ENCODE data around the gene DAP3. TPM values are rescaled to one million over a fixed set of nuclear protein-coding genes. Genes with fewer than 3 reads are reported as not detected.
"Not testable (repeated sequence)": the region's sequence is repeated elsewhere in the genome, so short reads cannot be mapped to it uniquely, and the experiment has no call there.

Gene DAP3
- total and polyA plus RNA-seq, 2 donors (not counting 1 experiment from before 2014, with no cell fraction given): 54.2 to 103 TPM

DNA sequence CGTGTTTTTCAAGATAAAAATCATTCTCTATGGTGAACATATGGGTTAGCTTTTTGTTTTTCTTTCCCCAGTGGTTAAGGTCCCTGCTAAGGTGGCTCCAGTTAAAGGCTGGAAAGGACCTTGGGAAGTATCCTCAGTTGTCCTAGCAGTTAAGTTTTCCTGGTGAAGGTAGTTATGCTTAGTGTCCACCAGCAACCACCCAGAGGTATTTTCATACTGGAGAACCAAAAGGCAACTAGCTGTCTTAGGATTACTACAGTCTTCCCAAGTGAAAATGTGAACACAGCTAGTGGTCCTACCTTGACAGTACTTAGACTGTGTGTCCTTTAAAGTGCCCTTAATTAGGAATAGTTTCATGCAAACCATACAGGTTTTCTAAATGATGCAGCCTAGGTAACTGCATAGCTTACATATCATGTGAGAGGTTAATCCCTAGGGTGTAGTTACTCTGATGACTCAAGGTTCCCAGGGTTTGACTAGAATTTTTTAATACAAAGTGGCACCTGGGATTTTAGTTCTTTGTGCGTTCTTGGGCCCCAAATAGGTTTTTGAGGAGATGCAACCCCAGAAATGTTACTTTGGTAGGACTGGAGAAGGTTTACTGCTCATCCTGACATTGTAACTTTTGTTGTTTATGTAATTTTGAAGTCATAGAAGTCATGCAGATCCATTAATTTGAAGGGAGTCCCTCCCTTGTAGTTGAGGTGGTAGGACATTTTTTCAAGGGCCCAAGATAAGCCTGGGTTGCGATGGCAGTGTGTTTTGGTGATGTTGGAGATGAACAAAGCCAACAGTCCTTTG lies 36.8 kb upstream of the DAP3 start:
- Histone ChIP-seq H3K36me3 (ENCODE audit: control insufficient read depth, insufficient read depth, low read length) (no peaks in the 10 kb centered on the region), H3K4me2 (ENCODE audit: extremely low read depth, insufficient read depth, low read length) (peak overlapping the region; percentile 21), H3K27ac (ENCODE audit: insufficient read depth, low read length) (no peak overlapping the region), H3K4me1 (ENCODE audit: control insufficient read depth, extremely low read depth, insufficient read depth, low read length) (peaks cover 5% of the 10 kb centered on the region), H3K27me3 (ENCODE audit: control insufficient read depth, insufficient read depth, low read length) (no peaks in the 10 kb centered on the region), H3K9ac (ENCODE audit: insufficient read depth, low read length) (no peak overlapping the region), H3K79me2 (ENCODE audit: control insufficient read depth, insufficient read depth, low read length) (no peaks in the 10 kb centered on the region), H3K9me3 (ENCODE audit: control insufficient read depth, insufficient read depth, low read depth, low read length) (no peaks in the 10 kb centered on the region), H3K4me3 (replicated peaks in 1 of 4; ENCODE audit: control extremely low read depth in 1 of 4, insufficient read depth in 1 of 4, low read depth in 3 of 4, low read length in 4 of 4) (no peak overlapping the region), H2AFZ (ENCODE audit: low read length) (no peak overlapping the region), H4K20me1 (ENCODE audit: control insufficient read depth, extremely low read depth, insufficient read depth, low read length) (no peaks in the 10 kb centered on the region)
- TF ChIP-seq, protein P1, sequence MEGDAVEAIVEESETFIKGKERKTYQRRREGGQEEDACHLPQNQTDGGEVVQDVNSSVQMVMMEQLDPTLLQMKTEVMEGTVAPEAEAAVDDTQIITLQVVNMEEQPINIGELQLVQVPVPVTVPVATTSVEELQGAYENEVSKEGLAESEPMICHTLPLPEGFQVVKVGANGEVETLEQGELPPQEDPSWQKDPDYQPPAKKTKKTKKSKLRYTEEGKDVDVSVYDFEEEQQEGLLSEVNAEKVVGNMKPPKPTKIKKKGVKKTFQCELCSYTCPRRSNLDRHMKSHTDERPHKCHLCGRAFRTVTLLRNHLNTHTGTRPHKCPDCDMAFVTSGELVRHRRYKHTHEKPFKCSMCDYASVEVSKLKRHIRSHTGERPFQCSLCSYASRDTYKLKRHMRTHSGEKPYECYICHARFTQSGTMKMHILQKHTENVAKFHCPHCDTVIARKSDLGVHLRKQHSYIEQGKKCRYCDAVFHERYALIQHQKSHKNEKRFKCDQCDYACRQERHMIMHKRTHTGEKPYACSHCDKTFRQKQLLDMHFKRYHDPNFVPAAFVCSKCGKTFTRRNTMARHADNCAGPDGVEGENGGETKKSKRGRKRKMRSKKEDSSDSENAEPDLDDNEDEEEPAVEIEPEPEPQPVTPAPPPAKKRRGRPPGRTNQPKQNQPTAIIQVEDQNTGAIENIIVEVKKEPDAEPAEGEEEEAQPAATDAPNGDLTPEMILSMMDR (conservative IDR thresholded peaks at IDR 0.05 in 1 of 2, IDR thresholded peaks at IDR 0.05 in 1 of 2; ENCODE audit: low read depth in 1 of 2, low read length in 2 of 2): no peak
- no peak for TF ChIP-seq EZH2 (IDR thresholded peaks at IDR 0.05; ENCODE audit: low read length, missing control alignments)
- no peak for DNase-seq (ENCODE audit: low read depth in 2 of 2)

DNA sequence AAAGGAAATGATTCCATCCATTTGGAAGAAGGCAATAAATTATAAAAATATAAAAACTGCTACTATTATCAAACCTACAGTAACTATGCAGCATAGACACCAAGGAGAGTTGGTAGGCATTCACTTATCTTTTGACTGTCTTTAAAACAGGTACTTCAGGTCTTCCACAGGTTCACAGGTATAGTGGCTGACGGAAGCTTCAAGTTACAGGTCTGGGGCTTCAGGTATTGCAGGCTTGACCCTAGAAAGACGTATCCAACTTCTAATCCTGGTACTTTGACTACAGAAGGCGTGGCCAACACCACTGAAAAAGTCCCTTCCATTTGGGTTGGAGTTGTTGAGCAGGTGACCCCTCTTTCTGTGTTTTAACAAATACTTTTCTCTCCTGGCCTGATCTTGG lies 35.9 kb upstream of the DAP3 start:
- Histone ChIP-seq H3K4me3 (replicated peaks in 1 of 4; ENCODE audit: control extremely low read depth in 1 of 4, insufficient read depth in 1 of 4, low read depth in 3 of 4, low read length in 4 of 4) (no peak overlapping the region), H4K20me1 (ENCODE audit: control insufficient read depth, extremely low read depth, insufficient read depth, low read length) (no peaks in the 10 kb centered on the region), H3K79me2 (ENCODE audit: control insufficient read depth, insufficient read depth, low read length) (no peaks in the 10 kb centered on the region), H2AFZ (ENCODE audit: low read length) (no peak overlapping the region), H3K36me3 (ENCODE audit: control insufficient read depth, insufficient read depth, low read length) (no peaks in the 10 kb centered on the region), H3K9ac (ENCODE audit: insufficient read depth, low read length) (no peak overlapping the region), H3K27ac (ENCODE audit: insufficient read depth, low read length) (no peak overlapping the region), H3K9me3 (ENCODE audit: control insufficient read depth, insufficient read depth, low read depth, low read length) (no peaks in the 10 kb centered on the region), H3K4me1 (ENCODE audit: control insufficient read depth, extremely low read depth, insufficient read depth, low read length) (peaks cover 5% of the 10 kb centered on the region), H3K27me3 (ENCODE audit: control insufficient read depth, insufficient read depth, low read length) (no peaks in the 10 kb centered on the region), H3K4me2 (ENCODE audit: extremely low read depth, insufficient read depth, low read length) (no peak overlapping the region)
- no peak for TF ChIP-seq EZH2 (IDR thresholded peaks at IDR 0.05; ENCODE audit: low read length, missing control alignments)
- TF ChIP-seq, protein P1 (conservative IDR thresholded peaks at IDR 0.05 in 1 of 2, IDR thresholded peaks at IDR 0.05 in 1 of 2; ENCODE audit: low read depth in 1 of 2, low read length in 2 of 2): no peak
- DNase-seq (ENCODE audit: low read depth in 2 of 2): no peak

DNA sequence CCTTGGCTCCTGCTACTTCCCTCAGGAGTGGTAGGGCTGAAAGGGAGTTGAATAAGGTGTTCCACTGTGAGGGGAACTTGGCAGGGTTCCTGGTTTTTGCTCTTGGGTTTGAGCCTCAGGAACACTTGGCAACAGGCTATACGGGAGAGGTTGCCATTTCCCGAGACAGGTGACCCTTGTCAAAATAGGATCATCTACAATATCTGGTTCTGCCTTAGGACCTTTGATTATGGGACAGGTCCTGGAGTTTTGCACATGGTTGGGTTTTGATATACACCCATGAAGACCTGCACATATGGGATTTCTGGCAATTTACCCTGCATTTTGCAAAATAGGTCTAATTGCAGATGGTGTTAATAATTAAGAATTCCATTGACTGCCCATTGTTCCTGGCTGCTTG lies 31.4 kb upstream of the DAP3 start:
- Histone ChIP-seq H3K9ac (ENCODE audit: insufficient read depth, low read length) (no peak overlapping the region), H3K4me2 (ENCODE audit: extremely low read depth, insufficient read depth, low read length) (no peak overlapping the region), H4K20me1 (ENCODE audit: control insufficient read depth, extremely low read depth, insufficient read depth, low read length) (no peaks in the 10 kb centered on the region), H2AFZ (ENCODE audit: low read length) (no peak overlapping the region), H3K27ac (ENCODE audit: insufficient read depth, low read length) (no peak overlapping the region), H3K79me2 (ENCODE audit: control insufficient read depth, insufficient read depth, low read length) (no peaks in the 10 kb centered on the region), H3K4me3 (replicated peaks in 1 of 4; ENCODE audit: control extremely low read depth in 1 of 4, insufficient read depth in 1 of 4, low read depth in 3 of 4, low read length in 4 of 4) (no peak overlapping the region), H3K4me1 (ENCODE audit: control insufficient read depth, extremely low read depth, insufficient read depth, low read length) (no peaks in the 10 kb centered on the region), H3K36me3 (ENCODE audit: control insufficient read depth, insufficient read depth, low read length) (peaks cover 4% of the 10 kb centered on the region), H3K27me3 (ENCODE audit: control insufficient read depth, insufficient read depth, low read length) (no peaks in the 10 kb centered on the region), H3K9me3 (ENCODE audit: control insufficient read depth, insufficient read depth, low read depth, low read length) (no peaks in the 10 kb centered on the region)
- DNase-seq (ENCODE audit: low read depth in 2 of 2): no peak
- TF ChIP-seq, protein P1 (conservative IDR thresholded peaks at IDR 0.05 in 1 of 2, IDR thresholded peaks at IDR 0.05 in 1 of 2; ENCODE audit: low read depth in 1 of 2, low read length in 2 of 2): no peak
- no peak for TF ChIP-seq EZH2 (IDR thresholded peaks at IDR 0.05; ENCODE audit: low read length, missing control alignments)

DNA sequence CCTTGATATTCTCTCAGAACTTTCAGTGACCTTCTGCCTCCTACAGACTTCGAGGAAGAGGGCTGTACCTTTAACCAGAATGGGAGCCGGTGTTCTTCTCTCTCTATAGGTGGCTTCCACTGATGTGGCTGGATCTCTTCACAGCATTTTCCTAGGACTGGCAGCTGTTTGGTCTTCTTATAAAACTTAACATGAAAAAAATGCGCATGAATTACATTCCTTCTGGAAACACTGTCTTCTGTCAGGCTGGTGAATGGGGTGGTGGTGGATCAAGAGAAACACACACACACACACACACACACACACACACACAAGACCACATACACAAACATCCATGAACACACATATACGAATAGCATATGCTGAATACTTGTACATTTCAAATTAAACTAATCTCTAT lies 27.7 kb upstream of the DAP3 start:
- not testable (repeated sequence) for H3K27me3 ChIP-seq (ENCODE audit: control insufficient read depth, insufficient read depth, low read length); H3K79me2 ChIP-seq (ENCODE audit: control insufficient read depth, insufficient read depth, low read length); H3K36me3 ChIP-seq (ENCODE audit: control insufficient read depth, insufficient read depth, low read length); H3K9ac ChIP-seq (ENCODE audit: insufficient read depth, low read length); H3K4me3 ChIP-seq (replicated peaks in 1 of 4; ENCODE audit: control extremely low read depth in 1 of 4, insufficient read depth in 1 of 4, low read depth in 3 of 4, low read length in 4 of 4); H2AFZ ChIP-seq (ENCODE audit: low read length); H3K4me2 ChIP-seq (ENCODE audit: extremely low read depth, insufficient read depth, low read length); H3K9me3 ChIP-seq (ENCODE audit: control insufficient read depth, insufficient read depth, low read depth, low read length); H3K4me1 ChIP-seq (ENCODE audit: control insufficient read depth, extremely low read depth, insufficient read depth, low read length); H4K20me1 ChIP-seq (ENCODE audit: control insufficient read depth, extremely low read depth, insufficient read depth, low read length); H3K27ac ChIP-seq (ENCODE audit: insufficient read depth, low read length); DNase-seq (ENCODE audit: low read depth in 2 of 2)
